Measurements from ENCODE around the gene OMG. TPM values are rescaled to one million over a fixed set of nuclear protein-coding genes. Genes with fewer than 3 reads are reported as not detected.

The OMG gene
- total RNA-seq, 1 donor from 2014 or later = not detected

DNA sequence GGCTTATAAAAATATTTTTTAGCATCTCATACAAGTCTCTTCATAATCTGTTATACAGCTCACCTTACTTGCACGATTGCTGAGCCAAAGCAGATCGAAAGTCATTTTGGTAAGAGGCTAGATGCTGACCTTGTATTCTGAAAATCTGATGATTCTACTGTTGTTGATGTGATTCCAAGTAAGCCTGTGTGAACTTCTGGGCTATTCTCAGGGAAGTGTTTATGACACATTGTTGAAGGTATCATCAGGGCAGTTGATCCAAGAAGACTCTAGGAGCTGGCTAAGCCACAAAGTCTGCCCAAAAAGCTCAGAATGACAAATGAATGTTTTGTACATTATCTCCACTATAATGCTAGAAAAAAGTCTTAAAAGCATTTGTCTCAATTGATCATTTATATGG lies 16.0 kb downstream of the OMG start:
- Mint-ChIP-seq H3K9me3 (peaks cover 6% of the 10 kb centered on the region), H3K27me3 (ENCODE audit: low read depth) (no peaks in the 10 kb centered on the region), H3K27ac (no peak overlapping the region), H3K4me1 (no peaks in the 10 kb centered on the region), H3K36me3 (peaks cover 36% of the 10 kb centered on the region), H3K4me3 (no peak overlapping the region)
- TF ChIP-seq CTCF (IDR thresholded peaks at IDR 0.05; ENCODE audit: unreplicated experiment) = no peak
- no peak for DNase-seq (ENCODE audit: low spot score in 2 of 2, unreplicated experiment in 2 of 2)

DNA sequence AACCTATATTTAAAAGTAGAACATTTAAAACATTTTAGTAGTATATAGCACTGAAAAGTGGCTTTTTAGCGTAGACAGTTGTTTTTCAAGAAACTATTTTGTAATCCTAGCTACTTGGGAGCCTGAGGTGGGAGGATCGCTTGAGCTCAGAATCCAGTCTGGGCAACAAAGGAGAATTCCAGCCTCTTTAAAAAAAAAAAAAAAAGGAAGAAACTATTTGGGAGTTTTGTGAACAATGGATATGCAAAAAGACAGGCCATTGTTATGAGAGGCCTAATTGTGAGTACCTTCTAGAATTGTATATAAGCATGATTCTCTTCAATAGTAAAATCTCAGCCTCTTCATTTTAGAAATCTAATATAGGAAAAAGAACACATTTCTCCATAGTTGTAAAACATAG lies 17.6 kb downstream of the OMG start:
- H3K36me3 Mint-ChIP-seq = peaks cover 47% of the 10 kb centered on the region
- TF ChIP-seq CTCF (IDR thresholded peaks at IDR 0.05; ENCODE audit: unreplicated experiment) = no peak
- H3K4me3 Mint-ChIP-seq = no peak overlapping the region
- H3K4me1 Mint-ChIP-seq = peaks cover 2% of the 10 kb centered on the region
- no peak overlapping the region for H3K27ac Mint-ChIP-seq
- peaks cover 6% of the 10 kb centered on the region for H3K9me3 Mint-ChIP-seq
- H3K27me3 Mint-ChIP-seq (ENCODE audit: low read depth) = no peaks in the 10 kb centered on the region
- DNase-seq (ENCODE audit: low spot score in 2 of 2, unreplicated experiment in 2 of 2) = no peak

GRCh38 chr17:31275116-31275515 lies 21.9 kb downstream of the OMG start:
- H3K4me1 Mint-ChIP-seq = peaks cover 7% of the 10 kb centered on the region
- DNase-seq (ENCODE audit: low spot score in 2 of 2, unreplicated experiment in 2 of 2) = no peak
- H3K27ac Mint-ChIP-seq = no peak overlapping the region
- peaks cover 36% of the 10 kb centered on the region for H3K36me3 Mint-ChIP-seq
- H3K27me3 Mint-ChIP-seq (ENCODE audit: low read depth) = no peaks in the 10 kb centered on the region
- H3K9me3 Mint-ChIP-seq = no peaks in the 10 kb centered on the region
- H3K4me3 Mint-ChIP-seq = no peak overlapping the region
- no peak for TF ChIP-seq CTCF (IDR thresholded peaks at IDR 0.05; ENCODE audit: unreplicated experiment)

- Mint-ChIP-seq H3K27me3 (ENCODE audit: low read depth) (no peaks in the 10 kb centered on the region), H3K4me3 (no peak overlapping the region), H3K36me3 (peaks cover 39% of the 10 kb centered on the region), H3K27ac (no peak overlapping the region), H3K9me3 (no peaks in the 10 kb centered on the region), H3K4me1 (peaks cover 11% of the 10 kb centered on the region)
- TF ChIP-seq CTCF (IDR thresholded peaks at IDR 0.05; ENCODE audit: unreplicated experiment) = no peak
- DNase-seq (ENCODE audit: low spot score in 2 of 2, unreplicated experiment in 2 of 2) = no peak
Observed at GRCh38 chr17:31274252-31274651, 22.8 kb downstream of the OMG start.

- Mint-ChIP-seq H3K27ac (no peak overlapping the region), H3K27me3 (ENCODE audit: low read depth) (no peaks in the 10 kb centered on the region), H3K4me3 (no peak overlapping the region), H3K9me3 (no peaks in the 10 kb centered on the region), H3K4me1 (peaks cover 14% of the 10 kb centered on the region), H3K36me3 (peaks cover 43% of the 10 kb centered on the region)
- no peak for DNase-seq (ENCODE audit: low spot score in 2 of 2, unreplicated experiment in 2 of 2)
- no peak for TF ChIP-seq CTCF (IDR thresholded peaks at IDR 0.05; ENCODE audit: unreplicated experiment)
Observed at GRCh38 chr17:31273516-31273915, 23.5 kb downstream of the OMG start.

GRCh38 chr17:31272803-31273202 lies 24.2 kb downstream of the OMG start:
- Mint-ChIP-seq H3K4me1 (peaks cover 14% of the 10 kb centered on the region), H3K4me3 (no peak overlapping the region), H3K27me3 (ENCODE audit: low read depth) (no peaks in the 10 kb centered on the region), H3K9me3 (no peaks in the 10 kb centered on the region), H3K36me3 (peaks cover 44% of the 10 kb centered on the region), H3K27ac (no peak overlapping the region)
- TF ChIP-seq CTCF (IDR thresholded peaks at IDR 0.05; ENCODE audit: unreplicated experiment) = no peak
- DNase-seq (ENCODE audit: low spot score in 2 of 2, unreplicated experiment in 2 of 2) = no peak

Data from mesothelial cell of epicardium (in vitro differentiated cells).